H1 (cell line): ENCODE results near the gene AGFG2. TPM values are rescaled to one million over a fixed set of nuclear protein-coding genes. Genes with fewer than 3 reads are reported as not detected.

Source experiments
- CTCF ChIA-PET: fragments of 300-600 bp; sonication (Branson Sonifier 250); formaldehyde crosslinking; loops from one replicate; lab custom pipeline; 2021; ENCODE audit not compliant: partially characterized antibody; lab: Charles Lee
- POLR2A ChIA-PET: fragments of 300-600 bp; sonication (Branson Sonifier 250); formaldehyde crosslinking; loops from one replicate; lab custom pipeline; 2021; ENCODE audit warnings: inconsistent platforms; ENCODE audit not compliant: partially characterized antibody; lab: Charles Lee
- DNase-seq, 2 experiments: peaks; one replicate each; pipeline versions ENCODE4 v3.0.0 to v3.0.0-alpha.2; 2010 to 2022; ENCODE audit warnings: low spot score in 2 of 2, low read depth in 1 of 2, mixed read lengths in 1 of 2
- FAIRE-seq: peaks from 2 replicates; lab custom pipeline; 2011; peaks lifted over from hg19 to GRCh38; lab: Jason Lieb, UNC
- H2AFZ ChIP-seq: 2 replicates; pipeline ENCODE4 v1.8.1; 2012; ENCODE audit warnings: low read length, inconsistent platforms
- H2AK5ac ChIP-seq: 2 replicates; pipeline ENCODE4 v1.6.1; 2013; ENCODE audit warnings: low read depth, low read length
- H2BK120ac ChIP-seq: replicated peaks from 2 replicates; pipeline ENCODE3; 2013; ENCODE audit warnings: low read depth, low read length, inconsistent platforms
- H2BK12ac ChIP-seq: 2 replicates; pipeline ENCODE4 v1.6.1; 2013; ENCODE audit warnings: low read depth, low read length
- H2BK15ac ChIP-seq: 2 replicates; pipeline ENCODE4 v1.6.1; 2013; ENCODE audit warnings: low read length
- H2BK20ac ChIP-seq: 2 replicates; pipeline ENCODE4 v1.6.1; 2013; ENCODE audit warnings: low read length
- H2BK5ac ChIP-seq: 2 replicates; pipeline ENCODE4 v1.6.1; 2013; ENCODE audit warnings: low read depth, low read length
- H3K14ac ChIP-seq: 2 replicates; pipeline ENCODE4 v1.6.1; 2013; ENCODE audit warnings: inconsistent platforms; ENCODE audit not compliant: insufficient read length
- H3K18ac ChIP-seq: 2 replicates; pipeline ENCODE4 v1.6.1; 2013; ENCODE audit warnings: low read length; ENCODE audit errors: extremely low read depth
- H3K23ac ChIP-seq: 2 replicates; pipeline ENCODE4 v1.6.1; 2013; ENCODE audit warnings: inconsistent platforms; ENCODE audit not compliant: insufficient read length
- H3K23me2 ChIP-seq: 2 replicates; pipeline ENCODE4 v1.6.1; 2013; ENCODE audit warnings: low read depth, low read length
- H3K27ac ChIP-seq: 2 replicates; pipeline ENCODE4 v1.6.1; 2011; ENCODE audit warnings: low read depth, low read length, inconsistent platforms
- H3K27me3 ChIP-seq, 4 experiments: replicated peaks in 1 of 4; 1 replicate in 1 of 4; 2 replicates in 3 of 4; pipeline versions ENCODE4 v1.6.1 to v1.8.1; 2011 to 2013; ENCODE audit warnings: low read length in 3 of 4, mild to moderate bottlenecking in 3 of 4, inconsistent platforms in 2 of 4, mixed read lengths in 2 of 4, moderate library complexity in 1 of 4; ENCODE audit not compliant: control insufficient read depth in 3 of 4, insufficient read depth in 3 of 4; ENCODE audit errors: extremely low read depth in 1 of 4
- H3K36me3 ChIP-seq, 4 experiments: 2 replicates each; pipeline versions ENCODE4 v1.6.1 to v1.8.1; 2011 to 2013; ENCODE audit warnings: mild to moderate bottlenecking in 4 of 4, low read length in 3 of 4, moderate library complexity in 2 of 4, control low read depth in 1 of 4, inconsistent platforms in 1 of 4; ENCODE audit not compliant: insufficient read depth in 4 of 4, control insufficient read depth in 2 of 4
- H3K4ac ChIP-seq: replicated peaks from 2 replicates; pipeline ENCODE3; 2013; ENCODE audit warnings: low read length, low read depth, mixed read lengths, inconsistent platforms; ENCODE audit not compliant: insufficient read length
- H3K4me1 ChIP-seq, 4 experiments: replicated peaks in 1 of 4; 1 replicate in 1 of 4; 2 replicates in 3 of 4; pipeline versions ENCODE4 v1.6.1 to v1.8.1; 2011 to 2013; ENCODE audit warnings: low read length in 3 of 4, inconsistent platforms in 2 of 4, mixed read lengths in 1 of 4; ENCODE audit not compliant: insufficient read depth in 4 of 4, control insufficient read depth in 3 of 4
- H3K4me2 ChIP-seq, 2 experiments: 2 replicates each; pipeline versions ENCODE4 v1.6.1 to v1.8.1; 2011 to 2013; ENCODE audit warnings: low read depth in 2 of 2, low read length in 2 of 2, control low read depth in 1 of 2, inconsistent platforms in 1 of 2, mild to moderate bottlenecking in 1 of 2; ENCODE audit not compliant: insufficient read depth in 1 of 2
- H3K4me3 ChIP-seq, 4 experiments: fragments of 200-600, 300-600 bp in 1 of 4; sonication (generic), shearing (Covaris generic), sonication (Bioruptor Twin) in 1 of 4; 2 replicates each; pipeline versions ENCODE4 v1.5.1 to v1.8.1; 2011 to 2016; ENCODE audit warnings: low read length in 4 of 4, low read depth in 3 of 4, control low read depth in 2 of 4, inconsistent platforms in 2 of 4, mild to moderate bottlenecking in 2 of 4, mixed read lengths in 1 of 4, moderate library complexity in 1 of 4; ENCODE audit not compliant: insufficient read depth in 2 of 4; ENCODE audit errors: extremely low read depth in 1 of 4
- H3K56ac ChIP-seq: replicated peaks from 2 replicates; pipeline ENCODE3; 2013; ENCODE audit warnings: low read depth, mild to moderate bottlenecking, mixed read lengths, low read length, inconsistent platforms; ENCODE audit not compliant: insufficient read length
- H3K79me1 ChIP-seq: 2 replicates; pipeline ENCODE4 v1.6.1; 2013; ENCODE audit warnings: low read depth, low read length, control low read depth
- H3K79me2 ChIP-seq, 2 experiments: 2 replicates each; pipeline versions ENCODE4 v1.6.1 to v1.8.1; 2012 to 2013; ENCODE audit warnings: low read length in 2 of 2, mild to moderate bottlenecking in 2 of 2, inconsistent platforms in 1 of 2; ENCODE audit not compliant: insufficient read depth in 2 of 2, control insufficient read depth in 1 of 2
- H3K9ac ChIP-seq, 4 experiments: replicated peaks in 1 of 4; 1 replicate in 1 of 4; 2 replicates in 3 of 4; pipeline versions ENCODE4 v1.6.1 to v1.8.1; 2011 to 2013; ENCODE audit warnings: low read depth in 3 of 4, low read length in 3 of 4, control low read depth in 2 of 4, mild to moderate bottlenecking in 2 of 4, moderate library complexity in 2 of 4, inconsistent platforms in 1 of 4; ENCODE audit errors: extremely low read depth in 1 of 4
- H3K9me3 ChIP-seq, 2 experiments: 2 replicates each; pipeline versions ENCODE4 v1.6.1 to v1.8.1; 2012 to 2013; ENCODE audit warnings: mild to moderate bottlenecking in 2 of 2, moderate library complexity in 2 of 2, control low read depth in 1 of 2, inconsistent platforms in 1 of 2, low read depth in 1 of 2, low read length in 1 of 2, mixed read lengths in 1 of 2; ENCODE audit not compliant: insufficient read depth in 2 of 2
- H4K20me1 ChIP-seq, 2 experiments: replicated peaks in 1 of 2; 2 replicates each; pipeline versions ENCODE3 to v1.8.1; 2011 to 2013; ENCODE audit warnings: inconsistent platforms in 2 of 2, low read length in 2 of 2, mild to moderate bottlenecking in 1 of 2; ENCODE audit not compliant: insufficient read depth in 2 of 2, control insufficient read depth in 1 of 2
- H4K5ac ChIP-seq: 2 replicates; pipeline ENCODE4 v1.6.1; 2013; ENCODE audit warnings: low read length, low read depth, mixed read lengths, inconsistent platforms; ENCODE audit not compliant: insufficient read length
- H4K8ac ChIP-seq: 2 replicates; pipeline ENCODE4 v1.8.0; 2013; ENCODE audit warnings: mild to moderate bottlenecking, moderate library complexity, low read length, inconsistent platforms; ENCODE audit not compliant: insufficient read depth; ENCODE audit errors: extremely low read depth
- H4K91ac ChIP-seq: replicated peaks from 2 replicates; pipeline ENCODE3; 2013; ENCODE audit warnings: low read length, mixed read lengths, inconsistent platforms; ENCODE audit not compliant: insufficient read length
- CTCF ChIP-seq, 3 experiments: IDR thresholded peaks; 1 replicate in 2 of 3; 2 replicates in 1 of 3; pipeline versions ENCODE4 v1.5.1 to v1.6.1; 2011; ENCODE audit warnings: low read length in 3 of 3, mild to moderate bottlenecking in 3 of 3, inconsistent platforms in 2 of 3, low read depth in 1 of 3, moderate library complexity in 1 of 3; ENCODE audit not compliant: insufficient read depth in 1 of 3; ENCODE audit errors: control extremely low read depth in 1 of 3
- E2F6 ChIP-seq: IDR thresholded peaks from 2 replicates; pipeline ENCODE4 v1.6.1; 2012; ENCODE audit warnings: inconsistent platforms
- KDM1A ChIP-seq: fragments of 200-600, 300-600 bp; sonication (generic); IDR thresholded peaks from 2 replicates; pipeline ENCODE4 v1.7.1; 2016; ENCODE audit warnings: mild to moderate bottlenecking, low read length, borderline replicate concordance
- KDM5A ChIP-seq: fragments of 200-600 bp; IDR thresholded peaks from 2 replicates; pipeline ENCODE4 v1.7.1; 2012; ENCODE audit warnings: mild to moderate bottlenecking, low read length, inconsistent platforms, mixed read lengths
- PHF8 ChIP-seq: fragments of 200-600 bp; sonication (generic); conservative IDR thresholded peaks from 2 replicates; pipeline ENCODE4 v1.7.1; 2012; ENCODE audit warnings: low read depth, mild to moderate bottlenecking, inconsistent platforms, low read length, moderate library complexity
- RAD21 ChIP-seq, 2 experiments: IDR thresholded peaks in 1 of 2; conservative IDR thresholded peaks in 1 of 2; 2 replicates each; pipeline ENCODE4 v1.6.1; 2011; ENCODE audit warnings: low read depth in 2 of 2, low read length in 2 of 2, improper control_type of control experiment in 1 of 2, inconsistent platforms in 1 of 2, mild to moderate bottlenecking in 1 of 2, moderate library complexity in 1 of 2
- WGBS, 2 experiments: shearing (Covaris generic) in 1 of 2; methylation state at CpG; one replicate each; pipeline versions ENCODE4 v1.1.6 to v1.1.7; 2013 to 2015; ENCODE audit warnings: low lambda C conversion rate in 2 of 2, mixed read lengths in 2 of 2, inconsistent platforms in 1 of 2, low coverage in 1 of 2, missing lambda C conversion rate in 1 of 2; ENCODE audit not compliant: insufficient replicate concordance in 2 of 2, insufficient coverage in 1 of 2, insufficient read length in 1 of 2; ENCODE audit errors: extremely low coverage in 1 of 2, missing lambda C conversion rate in 1 of 2; 5-methylcytosine and 5-hydroxymethylcytosine counted together
- polyA plus RNA-seq, 7 experiments: library from polyadenylated mRNA; depleted of rRNA in 3 of 7; stranded (reverse) in 5 of 7; unstranded in 2 of 7; fragments of >200 nt in 5 of 7; fragments of 200-250 nt in 2 of 7; gene quantifications; 1 replicate in 5 of 7; 2 replicates in 1 of 7; 4 replicates in 1 of 7; pipeline versions ENCODE4 v1.2.1 to v1.2.3, GENCODE V29; 2011 to 2013; ENCODE audit warnings: missing spikeins in 2 of 7, mixed read lengths in 2 of 7
- total RNA-seq: library from RNA; stranded (reverse); fragmentation: NEBNext Ultra II Directional; extraction: Animal tissue kit (Norgen Biotek cat#: 25700); gene quantifications from 2 replicates; pipeline ENCODE4 v1.2.1, GENCODE V29; 2021

The AGFG2 gene
- total and polyA plus RNA-seq, 2 of the 8 experiments (the other 6 are each of a cell fraction or from before 2014, with no cell fraction given), result 7.6 to 11.2 TPM

GRCh38 chr7:100612730-100613390 lies 73.9 kb downstream of the AGFG2 start:
- H2BK15ac ChIP-seq, result peak overlapping the region; percentile 33; the same call in 1 of the 2 replicates
- ChIA-PET CTCF (interaction anchor here (0.5 to 8.8 kb wide), 39 partner anchors 8 to 478 kb away, joined by 3 to 73 read pairs (median 4); partner anchors contain the start of genes ACTL6B, EPO, GIGYF1 and POP7), POLR2A (interaction anchor here (0.8 to 2.4 kb wide), 21 partner anchors 8 to 262 kb away, joined by 3 to 19 read pairs (median 4); partner anchors contain the start of genes ACTL6B, FBXO24, GIGYF1 and LRCH4)
- no peak overlapping the region for H3K14ac ChIP-seq
- no peak overlapping the region for H2BK20ac ChIP-seq
- peaks cover 5% of the 10 kb centered on the region for H3K23me2 ChIP-seq
- H3K36me3 ChIP-seq, result peaks cover 0 to 3% (median under 1%) of the 10 kb centered on the region in 4 experiments; a peak in 3 of 8 replicates
- no peak overlapping the region for H3K56ac ChIP-seq
- H3K27me3 ChIP-seq, result no peaks in the 10 kb centered on the region; a peak in 1 of 7 replicates
- FAIRE-seq (no peak), DNase-seq (peak in 1 of 2 experiments; percentile 57)
- no peak overlapping the region for H3K23ac ChIP-seq
- no peak overlapping the region for H4K5ac ChIP-seq
- H2BK5ac ChIP-seq, result no peak overlapping the region
- no peak overlapping the region; a peak in 1 of 7 replicates for H3K9ac ChIP-seq
- H3K4me2 ChIP-seq, result peak overlapping the region; percentile 68 to 94
- peaks cover 0 to 2% of the 10 kb centered on the region in 2 experiments for H4K20me1 ChIP-seq
- peaks cover 0 to 6% (median 2%) of the 10 kb centered on the region in 4 experiments; a peak in 3 of 7 replicates for H3K4me1 ChIP-seq
- no peak overlapping the region for H3K27ac ChIP-seq
- H3K79me1 ChIP-seq, result no peaks in the 10 kb centered on the region
- H3K4me3 ChIP-seq, result peak overlapping the region; percentile 74 to 83 (median 76)
- H2AFZ ChIP-seq, result no peak overlapping the region
- no peak overlapping the region; the same call in 1 of the 2 replicates for H3K18ac ChIP-seq
- H4K8ac ChIP-seq, result no peak overlapping the region
- WGBS, 2 experiments, result 18% methylated on average over 25 of the region's 29 CpGs; no CpG with 5 or more reads in 1 of the 2 experiments
- H4K91ac ChIP-seq, result no peak overlapping the region
- H3K9me3 ChIP-seq, result no peaks in the 10 kb centered on the region
- no peak overlapping the region for H2BK120ac ChIP-seq
- H3K79me2 ChIP-seq, result no peaks in the 10 kb centered on the region
- TF ChIP-seq E2F6 (no peak), KDM5A (no peak), KDM1A (no peak), CTCF (IDR thresholded peaks at IDR 0.05; ENCODE audit: control extremely low read depth in 1 of 3, insufficient read depth in 1 of 3, low read depth in 1 of 3, low read length in 3 of 3) (peak; percentile 25 to 59 (median 49); a peak in 3 of 4 replicates), PHF8 (no peak), RAD21 (IDR thresholded peaks at IDR 0.05 in 1 of 2, conservative IDR thresholded peaks at IDR 0.05 in 1 of 2; ENCODE audit: low read depth in 2 of 2, low read length in 2 of 2) (peak; percentile 29 to 47; a peak in 3 of 4 replicates)
- no peak overlapping the region for H3K4ac ChIP-seq
- no peak overlapping the region for H2AK5ac ChIP-seq
- no peak overlapping the region for H2BK12ac ChIP-seq
